Activated CD8-positive, alpha-beta memory T cell treated with anti-CD3 and anti-CD28 coated beads, Interleukin-2, amount 50 U/mL, for 48 hours (primary cell): Measurements from ENCODE around the gene PLA2G4D.
"Not testable (repeated sequence)": the region's sequence is repeated elsewhere in the genome, so short reads cannot be mapped to it uniquely, and the experiment has no call there.

Experiments used
- DNase-seq: peaks from one replicate; pipeline ENCODE4 v3.0.0-alpha.2; 2020

PLA2G4D gene

DNA sequence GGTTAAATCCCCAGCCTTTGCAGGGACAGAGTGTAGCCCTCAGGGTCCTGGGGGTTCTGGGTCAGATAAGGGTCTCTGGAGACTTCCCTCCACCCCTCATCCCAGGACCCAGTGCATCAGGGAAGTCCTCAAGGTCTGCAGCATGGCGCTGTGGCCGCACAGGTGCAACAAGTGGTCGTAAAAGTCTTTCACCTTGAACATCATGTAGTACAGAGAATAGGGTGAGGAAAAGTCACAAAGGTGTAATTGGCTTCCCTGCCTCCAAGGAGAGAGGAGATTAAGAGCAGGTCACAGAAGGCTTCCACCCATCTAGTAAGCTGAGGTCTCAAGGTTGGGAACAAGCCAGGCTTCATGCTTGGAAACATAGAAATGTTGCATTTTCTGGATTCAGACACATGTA, 29.2 kb upstream of the PLA2G4D start:
- no peak for DNase-seq

DNA sequence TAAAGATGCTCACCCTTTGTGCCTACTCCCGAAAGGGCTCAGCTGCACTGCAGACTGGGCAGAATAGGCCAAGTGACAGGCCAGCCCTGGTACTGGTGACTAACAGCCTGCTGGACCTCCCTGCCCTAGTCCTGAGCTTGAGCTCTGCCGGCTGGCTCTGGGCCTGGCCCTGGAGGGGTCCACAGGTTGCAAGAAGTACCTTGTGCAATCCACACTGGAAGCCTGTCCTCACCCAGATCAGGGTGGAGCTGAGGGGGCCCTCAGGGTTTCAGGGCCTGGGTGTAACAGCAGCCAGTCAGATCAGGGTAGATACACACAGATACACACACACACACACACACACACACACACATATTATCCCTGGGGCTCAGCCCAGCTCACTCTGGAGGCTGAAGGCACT, 27.3 kb upstream of the PLA2G4D start:
- no peak for DNase-seq

DNA sequence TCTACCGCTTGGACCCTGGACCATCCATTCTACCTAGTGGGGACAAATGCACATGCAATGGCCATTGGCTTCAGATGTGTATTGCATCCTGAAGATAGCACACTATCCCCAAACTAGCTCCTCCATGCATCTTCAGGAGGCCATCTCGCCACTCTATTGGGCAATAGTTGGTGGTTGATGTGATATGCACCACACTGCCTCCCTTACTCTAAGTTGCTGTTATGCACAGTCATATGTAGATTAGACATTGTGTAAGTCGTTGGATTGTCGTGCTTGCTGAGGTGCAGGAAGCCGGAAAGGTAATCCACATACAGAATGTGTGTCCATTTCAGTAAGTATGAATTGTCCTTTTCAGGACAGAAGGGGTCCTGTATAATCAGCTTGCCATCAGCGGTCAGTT, 26.7 kb upstream of the PLA2G4D start:
- no peak for DNase-seq

DNA sequence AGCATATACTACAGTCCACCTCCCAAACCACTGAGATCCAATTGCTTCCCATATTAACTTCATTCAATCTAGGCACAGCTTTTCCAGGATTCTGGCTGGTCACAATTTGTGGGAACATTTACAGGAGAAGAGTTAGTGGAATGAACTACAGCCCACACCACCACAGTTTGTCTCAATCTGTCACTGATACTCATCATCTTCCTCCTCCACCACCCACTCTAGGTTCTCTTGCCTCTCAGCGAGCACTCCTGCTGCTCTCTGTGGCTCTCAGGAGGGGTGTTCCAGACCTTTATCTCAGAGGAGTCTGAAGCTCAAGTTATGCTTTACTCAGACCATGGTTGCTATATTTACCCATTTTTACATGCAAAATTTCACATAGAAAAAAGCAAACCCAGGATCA, 25.9 kb upstream of the PLA2G4D start:
- no peak for DNase-seq

DNA sequence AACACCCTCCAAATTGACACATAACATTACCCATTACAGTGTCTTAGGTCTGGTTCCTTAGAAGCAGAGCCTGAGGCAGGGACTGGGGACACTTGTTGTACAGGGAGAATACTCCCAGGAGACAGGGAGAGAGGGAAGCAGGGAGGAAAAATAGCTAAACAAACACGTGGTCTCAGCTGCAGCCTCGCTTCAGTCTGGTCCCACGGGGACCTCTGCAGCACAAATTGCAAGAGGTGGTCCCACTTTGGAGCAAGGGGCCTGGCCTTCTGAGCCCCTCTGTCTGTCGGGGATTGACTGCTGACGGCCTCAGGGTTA, 25.0 kb upstream of the PLA2G4D start:
- no peak for DNase-seq

DNA sequence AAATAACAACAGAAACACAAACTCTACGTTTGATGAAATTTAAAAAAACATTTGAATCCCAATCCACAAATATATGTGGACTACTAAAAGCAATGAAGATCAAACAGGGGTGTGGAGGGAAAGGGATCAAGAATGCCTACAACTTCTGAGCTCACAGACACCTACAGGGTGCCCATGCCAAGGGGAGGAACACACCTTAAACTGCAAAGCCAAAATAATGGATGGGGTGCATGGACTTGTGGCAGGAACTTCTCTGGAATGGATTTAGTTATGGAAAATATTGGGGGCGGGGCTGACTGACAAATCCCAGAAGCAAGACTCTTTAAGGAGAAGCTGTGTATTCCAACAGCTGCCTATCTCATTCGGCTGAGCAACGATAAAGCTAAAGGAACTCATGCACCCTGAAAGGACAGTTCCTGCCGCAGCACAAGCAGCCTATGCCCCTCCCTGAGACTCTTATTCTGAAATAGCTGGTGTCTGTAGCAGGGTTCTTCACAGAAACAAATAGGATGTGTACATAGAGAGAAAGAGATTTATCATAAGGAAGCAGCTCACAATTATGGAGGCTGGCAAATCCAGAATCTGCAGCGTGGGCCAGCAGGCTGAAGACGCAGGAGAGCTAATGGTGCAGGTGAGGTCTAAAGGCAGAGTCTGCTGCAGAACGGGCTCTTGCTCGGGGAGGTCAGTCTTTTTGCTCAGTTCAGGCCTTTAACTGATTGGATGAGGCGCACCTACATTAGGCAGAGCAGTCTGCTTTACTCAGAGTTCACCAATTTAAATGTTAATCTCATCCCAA, 24.5 kb upstream of the PLA2G4D start:
- DNase-seq: no peak

DNA sequence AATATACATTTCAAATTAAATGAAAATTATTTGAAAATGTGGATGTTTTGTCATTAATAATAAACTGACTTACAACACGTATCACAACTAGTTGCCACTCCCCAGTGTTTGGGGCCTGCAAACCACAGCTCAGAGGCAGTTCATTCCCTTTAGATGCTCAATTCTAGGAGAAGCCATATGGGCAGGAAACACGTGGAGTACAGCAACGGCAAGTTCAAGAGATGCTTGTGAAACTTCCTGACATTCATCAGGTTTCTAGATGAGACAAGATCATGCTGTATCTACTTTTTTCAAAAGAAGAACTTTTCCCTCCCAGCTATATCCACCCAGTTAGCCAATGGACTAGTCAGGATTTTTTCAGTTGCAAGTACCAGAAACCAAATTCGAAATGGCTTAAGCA, 17.6 kb upstream of the PLA2G4D start:
- DNase-seq: no peak

DNA sequence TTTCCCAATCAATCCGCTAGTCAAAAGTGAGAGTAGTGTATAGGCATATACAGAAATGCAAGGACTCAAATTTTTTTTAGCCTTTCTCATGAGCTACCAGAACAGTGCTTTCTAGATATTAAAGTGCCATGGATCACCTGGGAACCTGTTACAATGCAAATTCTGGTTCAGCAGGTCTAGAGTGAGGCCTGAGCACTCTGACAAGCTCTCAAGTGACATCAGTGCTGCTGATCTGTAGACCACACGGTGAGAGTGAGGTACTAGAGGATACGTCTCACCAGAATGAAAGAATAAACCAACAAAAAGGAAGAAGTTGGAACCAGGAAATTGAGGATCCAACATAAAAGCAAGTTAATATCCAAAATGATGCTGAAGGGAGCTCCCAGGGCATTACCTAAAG, 16.0 kb upstream of the PLA2G4D start:
- DNase-seq: no peak

DNA sequence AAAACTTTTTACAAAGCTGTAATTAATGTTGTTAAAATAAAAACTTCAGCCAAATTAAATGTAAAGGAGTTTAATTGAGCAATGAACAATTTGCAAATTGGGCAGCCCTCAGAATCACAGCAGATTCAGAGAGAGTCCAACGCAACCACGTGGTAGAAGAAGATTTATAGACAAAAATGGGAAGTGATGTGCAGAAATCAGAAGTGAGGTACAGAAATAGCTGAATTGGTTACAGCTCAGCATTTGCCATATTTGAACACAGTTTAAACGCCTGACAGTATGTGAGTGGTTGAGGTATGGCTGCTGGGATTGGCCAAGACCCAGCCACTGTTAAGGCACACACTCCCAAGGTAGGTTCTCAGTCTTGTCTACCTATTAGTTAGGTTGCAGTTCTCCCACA, 14.4 kb upstream of the PLA2G4D start:
- DNase-seq: no peak

DNA sequence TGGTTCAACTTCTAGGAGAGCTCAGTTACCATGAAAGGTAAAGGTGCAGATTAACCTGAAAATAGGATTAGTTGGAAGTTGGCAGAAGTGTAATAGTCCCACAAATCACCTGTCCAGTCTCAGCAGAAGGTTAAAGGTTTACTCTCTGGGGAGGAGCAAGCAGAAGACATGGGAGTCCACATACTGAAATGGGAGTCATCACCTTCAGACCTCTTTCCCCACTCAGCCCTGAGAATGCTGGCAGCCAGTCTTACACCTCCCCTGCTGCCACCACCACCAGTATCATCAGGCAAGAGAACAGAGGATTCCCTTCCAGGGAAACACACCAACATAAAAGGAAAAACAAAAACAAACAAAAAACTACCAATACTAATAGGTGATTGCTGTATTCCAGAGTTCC, 13.8 kb upstream of the PLA2G4D start:
- no peak for DNase-seq

DNA sequence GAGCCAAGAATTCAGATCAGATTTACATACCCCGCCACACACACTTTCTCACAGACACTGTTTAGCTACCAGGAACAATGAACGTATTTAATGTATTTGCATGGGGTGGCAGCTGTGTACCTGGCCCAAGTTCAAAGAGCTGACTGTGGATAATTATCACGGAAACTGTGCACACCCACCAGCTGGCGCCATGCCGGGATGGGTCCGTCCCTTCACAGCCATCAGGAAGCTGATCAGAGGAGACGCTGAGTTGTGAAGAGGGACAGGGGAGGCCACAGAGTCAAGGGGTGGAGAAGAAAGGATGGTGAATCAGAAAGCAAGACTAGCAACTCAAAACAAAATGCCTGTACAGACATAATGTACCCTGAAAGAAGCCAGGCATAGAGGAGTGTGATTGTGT, 13.1 kb upstream of the PLA2G4D start:
- DNase-seq: no peak

DNA sequence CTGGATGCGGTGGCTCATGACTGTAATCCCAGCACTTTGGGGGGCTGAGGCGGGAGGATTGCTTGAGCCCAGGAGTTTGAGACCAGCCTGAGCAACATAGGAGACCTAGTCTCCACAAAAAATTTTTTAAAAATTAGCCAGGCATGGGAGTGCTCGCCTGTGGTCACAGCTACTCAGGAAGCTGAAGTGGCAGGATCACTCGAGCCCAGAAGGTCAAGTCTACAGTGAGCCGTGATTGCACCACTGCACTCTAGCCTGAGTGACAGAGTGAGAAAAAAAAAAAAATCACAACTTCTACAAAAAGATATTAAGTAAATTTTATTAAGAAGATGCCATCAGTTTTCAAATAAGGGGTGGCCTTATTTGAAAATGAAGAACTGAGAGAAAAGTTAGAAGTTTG, 11.9 kb upstream of the PLA2G4D start:
- DNase-seq: no peak

DNA sequence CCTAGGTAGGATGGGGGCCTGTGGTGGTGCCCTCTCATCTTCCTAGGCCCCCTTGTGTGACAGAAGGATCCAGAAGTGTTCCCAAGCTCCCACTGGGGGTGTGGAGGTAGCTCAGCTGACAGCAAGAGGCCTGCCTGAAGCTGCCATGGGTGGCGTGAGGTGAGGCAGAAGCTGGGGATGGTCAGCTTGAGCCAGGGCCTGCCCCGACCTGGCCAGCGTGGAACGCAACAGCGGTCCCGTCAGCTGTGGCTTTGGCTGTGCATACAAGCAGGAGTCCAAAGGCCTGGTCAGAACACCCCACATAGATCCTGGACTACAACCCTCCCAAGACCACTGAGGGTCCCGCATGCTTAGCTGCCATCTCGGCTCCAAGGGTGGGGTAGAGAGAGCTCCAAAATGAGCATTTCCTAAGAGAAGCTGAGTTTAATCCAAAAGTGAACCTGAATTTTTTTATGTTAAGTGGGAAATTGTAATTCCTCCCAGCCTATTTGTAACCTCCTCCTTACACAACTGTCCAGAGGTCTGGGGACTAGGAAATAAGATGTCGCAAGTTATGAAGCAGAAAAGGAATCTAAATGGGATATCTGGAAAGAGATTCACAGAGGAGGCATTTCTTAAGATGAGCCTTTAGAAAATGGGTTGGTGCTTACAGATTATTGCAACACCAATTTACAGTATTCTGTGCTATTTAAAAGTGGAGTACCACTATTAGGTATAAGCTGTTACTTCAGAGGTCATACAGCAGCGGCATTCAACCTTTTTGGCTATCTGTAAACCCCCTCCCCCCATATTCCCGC, 9.9 kb upstream of the PLA2G4D start:
- DNase-seq: no peak

DNA sequence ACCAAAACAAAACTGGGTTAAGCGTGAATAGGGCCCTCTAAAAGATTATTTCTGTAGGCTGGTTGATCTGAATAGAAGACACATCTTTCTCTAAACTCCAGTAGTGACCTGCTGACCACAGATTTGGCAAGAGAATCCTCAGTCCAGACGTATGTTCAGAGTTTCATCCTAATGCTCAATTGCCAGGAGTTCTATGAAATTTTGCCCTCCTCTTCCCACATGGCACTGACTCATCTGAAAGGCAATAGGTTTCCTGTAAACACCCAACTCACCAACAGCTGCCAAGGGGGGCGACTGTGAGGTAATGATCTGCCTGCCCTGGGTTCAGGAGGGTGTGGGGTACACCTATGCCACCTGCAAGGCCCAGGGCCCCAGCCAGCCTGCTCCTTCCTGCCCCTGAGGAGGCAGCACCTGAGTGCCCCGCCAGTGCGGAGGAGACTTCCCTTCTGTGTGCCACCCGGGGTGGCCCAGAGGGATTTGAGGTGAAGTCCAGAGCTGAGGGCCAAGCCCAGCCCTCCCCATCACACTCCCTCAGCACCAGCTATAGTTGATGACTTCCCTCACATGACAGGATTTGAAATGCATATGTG, 8.4 kb upstream of the PLA2G4D start:
- DNase-seq: no peak

DNA sequence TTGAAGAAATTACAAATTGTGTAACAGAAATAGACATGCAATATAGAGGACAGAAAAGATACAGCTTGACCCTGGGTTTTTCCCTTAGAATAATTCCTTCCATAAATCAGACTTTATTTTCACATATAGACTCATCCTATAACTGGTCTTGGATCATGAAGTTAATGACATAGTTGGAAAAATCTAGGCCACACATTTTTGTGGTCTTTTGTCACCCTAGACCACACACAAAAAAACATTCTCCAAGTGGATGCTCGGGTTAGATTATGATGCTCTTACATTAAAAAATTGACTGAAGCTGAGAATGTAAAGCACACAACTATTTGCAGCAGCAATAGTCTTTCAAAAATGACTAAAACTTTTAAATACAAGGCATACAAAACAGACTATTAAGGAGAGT, 7.5 kb upstream of the PLA2G4D start:
- DNase-seq: no peak

DNA sequence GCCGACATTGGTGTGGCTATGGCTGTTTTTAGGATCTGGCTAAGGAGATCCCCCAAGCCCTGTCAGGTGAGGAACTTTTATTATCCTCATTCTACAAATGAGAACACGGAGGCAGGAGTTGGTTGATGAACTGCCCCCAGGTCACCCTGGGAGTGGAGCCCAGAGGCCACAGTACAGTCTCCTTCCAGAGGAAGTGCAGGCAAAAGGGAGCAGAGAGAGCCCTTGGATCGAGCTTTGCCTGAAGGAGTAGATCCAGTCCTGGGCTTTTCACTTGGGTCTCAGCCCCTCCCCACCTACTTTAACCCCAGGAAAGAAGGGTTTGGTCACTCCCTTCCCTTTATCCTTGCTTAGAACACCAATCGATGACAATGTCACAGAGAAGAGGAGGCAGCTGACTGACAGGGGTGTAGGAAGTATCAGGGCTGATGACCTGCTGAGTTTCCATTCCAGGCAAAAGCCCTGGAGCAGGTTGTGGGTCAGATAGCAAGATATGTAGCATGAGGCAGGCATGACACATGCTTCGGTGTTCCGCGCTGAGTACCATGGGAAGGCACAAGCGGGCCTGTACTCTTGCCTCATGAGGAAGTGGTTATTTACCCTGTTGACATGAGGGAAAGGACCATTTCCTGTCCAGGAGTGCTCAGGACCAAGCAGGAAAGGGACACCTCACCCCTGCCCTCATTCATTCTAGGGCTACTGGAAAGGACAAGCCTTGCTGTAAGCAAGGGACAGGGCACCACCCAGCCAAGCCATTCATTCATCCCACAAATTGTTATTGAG, 5.8 kb upstream of the PLA2G4D start:
- DNase-seq: no peak

DNA sequence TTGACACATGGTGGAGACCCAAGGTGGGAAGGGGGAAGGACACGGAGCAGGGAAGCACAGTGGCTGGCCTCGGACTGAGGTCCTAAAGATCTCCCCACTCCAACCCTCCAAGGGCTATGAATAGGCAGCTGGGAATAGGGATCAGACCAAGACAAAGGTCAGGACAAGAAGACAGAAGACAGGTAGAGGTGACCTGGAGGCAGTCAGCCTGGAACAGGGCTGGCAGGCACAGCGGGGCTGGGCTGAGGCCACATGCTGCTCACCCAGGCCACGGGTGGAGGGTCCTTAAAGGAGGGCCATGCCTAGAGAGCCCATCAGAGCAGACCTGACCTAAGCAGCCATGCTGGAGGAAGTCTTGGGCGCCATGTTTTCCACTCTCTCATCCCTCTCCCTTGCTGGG, 2.7 kb upstream of the PLA2G4D start:
- DNase-seq: no peak

DNA sequence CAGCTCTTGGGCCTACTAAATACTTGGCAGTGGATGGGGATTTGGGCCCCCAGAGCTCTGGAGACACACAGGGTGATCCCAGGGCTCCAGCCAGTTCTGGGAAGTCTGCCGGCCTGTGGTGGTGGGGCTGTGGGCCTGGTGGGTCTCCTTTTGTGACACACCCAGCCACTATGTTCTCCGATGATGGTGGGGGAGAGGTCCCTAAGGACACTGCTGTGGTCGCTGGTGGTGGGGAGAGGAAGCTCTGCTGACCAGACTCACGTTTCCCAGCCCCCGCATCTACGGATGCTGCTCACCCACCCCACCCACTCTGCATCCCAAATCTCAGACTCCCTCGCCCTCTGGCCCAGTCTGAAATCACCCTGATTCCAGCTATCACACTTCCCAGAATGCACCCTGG, 396 bp downstream of the PLA2G4D start:
- DNase-seq: no peak

DNA sequence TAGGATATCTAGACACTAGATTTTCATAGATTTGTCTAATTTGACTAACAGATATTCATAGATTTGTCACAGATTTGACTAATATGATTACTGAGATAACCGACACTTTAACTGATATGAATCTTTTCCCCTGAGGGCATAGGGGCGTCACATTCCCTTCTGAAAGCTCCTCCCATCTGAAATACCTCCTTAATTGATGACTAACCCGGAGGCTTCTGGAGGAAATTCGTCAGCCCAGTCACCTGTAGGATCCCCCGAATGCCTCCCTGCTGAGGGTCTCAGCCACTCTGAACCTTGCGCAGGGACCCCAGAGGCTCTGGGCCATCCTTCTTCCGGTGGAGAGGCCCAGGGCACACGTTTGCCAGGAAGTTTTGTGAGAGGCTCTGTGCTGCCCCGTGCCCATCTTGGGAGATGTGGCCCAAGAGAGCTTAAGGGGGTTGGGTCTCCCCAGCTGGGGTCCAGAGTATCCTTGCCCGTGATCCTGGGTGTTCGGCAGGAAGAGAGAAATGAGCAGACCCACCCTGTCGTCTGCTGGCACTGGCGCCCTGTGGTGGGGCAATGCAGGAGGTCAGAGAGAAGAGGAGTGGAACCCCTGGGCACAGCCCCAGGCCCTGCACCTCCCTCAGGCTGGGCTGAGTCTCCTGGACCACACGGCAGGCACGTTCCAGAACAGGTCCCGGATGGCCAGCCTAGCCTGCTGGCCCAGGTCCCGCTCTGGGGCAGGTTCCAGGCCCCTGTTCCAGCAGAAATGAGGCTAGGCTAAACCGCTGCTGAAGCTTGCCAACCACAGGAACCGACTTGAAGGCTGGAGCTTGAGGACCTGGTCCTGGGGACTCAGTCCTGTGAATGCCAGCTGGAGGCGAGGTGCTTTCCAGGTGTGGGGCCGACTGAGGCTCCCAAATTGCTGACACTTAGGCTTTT, 1.7 kb downstream of the PLA2G4D start:
- DNase-seq: no peak

DNA sequence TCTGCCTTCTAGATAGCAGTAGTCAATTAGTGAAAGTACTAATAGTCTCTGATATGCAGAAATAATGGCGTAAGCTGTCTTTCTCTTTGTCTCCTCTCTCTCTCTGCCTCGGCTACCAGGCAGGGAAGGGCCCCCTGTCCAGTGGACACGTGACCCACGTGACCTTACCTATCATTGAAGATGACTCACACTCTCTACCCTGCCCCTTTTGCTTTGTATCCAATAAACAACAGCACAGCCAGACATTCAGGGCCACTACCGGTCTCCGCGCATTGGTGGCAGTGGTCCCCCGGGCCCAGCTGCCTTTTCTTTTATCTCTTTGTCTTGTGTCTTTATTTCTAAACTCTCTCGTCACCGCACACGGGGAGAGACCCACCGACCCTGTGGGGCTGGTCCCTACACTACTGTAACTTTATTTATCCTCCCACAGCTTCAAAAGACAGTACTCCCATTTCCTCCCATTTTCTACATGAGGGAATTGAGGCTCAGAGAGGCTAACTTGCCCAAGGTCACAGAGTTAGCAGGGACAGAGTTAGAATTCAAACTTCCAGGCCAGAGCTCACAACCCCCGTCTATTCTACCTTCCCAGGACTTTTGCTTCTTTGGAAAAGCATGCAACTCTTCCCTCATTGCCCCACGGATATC, 2.5 kb downstream of the PLA2G4D start:
- DNase-seq: not testable (repeated sequence)

DNA sequence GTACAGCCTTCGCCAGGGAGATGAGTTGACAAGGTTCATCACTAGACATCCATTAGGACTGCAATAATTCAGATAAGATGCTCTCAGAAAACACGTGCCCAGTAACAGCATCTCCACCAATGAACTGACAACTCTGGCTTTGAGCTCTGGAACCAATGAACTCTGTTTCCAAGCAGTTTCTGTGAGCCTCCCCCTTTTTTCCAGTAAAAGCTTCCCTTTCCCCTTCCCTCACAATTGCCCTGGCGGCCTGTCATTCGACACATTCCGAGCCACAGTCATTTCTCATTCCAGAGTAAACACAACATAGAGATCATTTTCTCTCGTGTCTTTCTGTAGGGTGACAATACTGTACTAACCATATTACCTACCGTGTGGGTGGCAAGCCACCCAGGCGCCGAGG, 3.6 kb downstream of the PLA2G4D start:
- no peak for DNase-seq

DNA sequence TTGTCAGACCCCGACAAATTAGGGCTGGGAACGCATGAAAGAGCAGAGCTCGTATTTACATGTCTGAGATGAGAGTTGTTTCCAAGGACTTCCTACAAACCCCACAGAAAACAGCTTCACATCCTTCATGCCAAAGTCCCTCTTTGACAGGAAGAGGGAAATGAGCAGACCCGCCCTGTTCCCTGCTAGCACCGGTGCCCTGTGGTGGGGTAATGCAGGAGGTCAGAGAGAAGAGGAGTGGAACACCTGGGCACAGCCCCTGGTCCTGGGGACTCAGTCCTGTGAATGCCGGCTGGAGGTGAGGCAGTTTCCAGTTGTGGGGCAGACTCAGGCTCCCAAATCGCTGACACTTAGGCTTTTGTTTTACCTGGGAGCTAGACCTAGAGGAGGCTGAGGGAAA, 4.0 kb downstream of the PLA2G4D start:
- no peak for DNase-seq
